GM12873 (cell line): Measurements from ENCODE around the gene ARHGEF1.

ENCODE experiments used
- CTCF ChIP-seq: IDR thresholded peaks from 2 replicates; pipeline ENCODE4 v1.5.1; 2012; ENCODE audit warnings: low read depth, mild to moderate bottlenecking, moderate library complexity, low read length, control low read depth; ENCODE audit not compliant: insufficient read depth; ENCODE audit errors: missing control alignments

Gene ARHGEF1

GRCh38 chr19:41920882-41921576, 38.0 kb downstream of the ARHGEF1 start:
- TF ChIP-seq CTCF, result no peak

DNA sequence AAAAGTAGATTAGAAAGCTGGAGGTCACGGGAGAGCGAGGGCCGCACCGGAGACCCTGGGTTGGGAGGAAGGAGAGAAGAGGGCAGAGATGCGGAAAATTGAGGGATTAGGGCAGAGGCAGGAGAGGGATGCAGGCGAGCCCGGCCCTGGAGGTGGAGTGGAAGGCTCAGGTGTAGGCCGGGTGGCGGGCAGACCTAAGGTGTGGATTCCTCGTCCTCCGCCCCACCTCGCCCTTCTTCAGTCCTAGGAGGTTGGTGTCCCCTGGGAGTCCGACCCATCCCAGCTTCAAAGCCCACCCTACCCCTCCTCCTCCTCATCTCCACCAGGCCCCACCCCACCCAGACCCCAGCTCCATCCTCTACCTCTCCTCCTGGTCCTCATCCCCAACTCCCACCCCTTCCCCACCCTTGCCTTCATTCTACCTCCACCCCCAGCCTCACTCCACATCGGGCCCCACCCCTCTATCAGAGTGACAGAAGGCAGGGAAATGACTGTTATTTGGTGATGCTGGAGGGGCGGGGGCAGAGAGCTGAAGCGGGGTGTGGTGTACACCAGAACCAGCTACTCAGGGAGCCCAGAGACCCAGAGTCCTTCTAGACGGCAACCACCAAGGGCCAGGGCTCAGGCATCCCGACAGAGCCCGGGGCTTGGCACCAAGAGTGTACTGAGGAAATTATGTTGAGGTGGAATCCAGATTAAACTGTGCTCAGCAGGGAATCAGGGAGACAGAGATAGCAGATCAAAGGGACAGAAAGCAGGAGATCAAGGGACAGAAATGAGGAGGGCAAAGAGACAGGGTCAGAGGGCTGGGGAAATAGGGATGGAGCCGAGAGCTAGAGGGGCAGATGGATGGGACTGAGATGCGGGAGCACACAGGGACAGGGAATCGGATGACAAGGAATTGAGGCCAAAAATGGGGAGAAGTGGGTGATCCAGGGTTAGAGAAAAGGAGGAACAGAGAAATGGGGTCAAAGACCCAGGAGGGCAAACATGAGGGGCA, 38.9 kb downstream of the ARHGEF1 start:
- no peak for TF ChIP-seq CTCF

- TF ChIP-seq CTCF, result no peak
These were observed 39.6 kb downstream of the ARHGEF1 start for GRCh38 chr19:41922585-41922984.

- TF ChIP-seq CTCF, result no peak
These were observed 40.2 kb downstream of the ARHGEF1 start for GRCh38 chr19:41923045-41923788.

- no peak for TF ChIP-seq CTCF
These were observed 41.5 kb downstream of the ARHGEF1 start for GRCh38 chr19:41924151-41925145.

GRCh38 chr19:41925208-41926003, 42.4 kb downstream of the ARHGEF1 start:
- TF ChIP-seq CTCF, result no peak
